Trophoblast cell (in vitro differentiated cells and primary cell): Measurements from ENCODE around the gene AFAP1L1.

Experiments
- DNase-seq, 2 donors: peaks; one replicate each; pipeline ENCODE4 v3.0.0-alpha.2; 2016
- H2AFZ ChIP-seq: 2 replicates; pipeline ENCODE4 v1.6.1; 2013; ENCODE audit warnings: low read length, moderate library complexity, mild to moderate bottlenecking; ENCODE audit not compliant: insufficient read depth, poor library complexity
- H2AK5ac ChIP-seq: 2 replicates; pipeline ENCODE4 v1.6.1; 2013; ENCODE audit warnings: mild to moderate bottlenecking, low read length
- H2BK120ac ChIP-seq: 2 replicates; pipeline ENCODE4 v1.6.1; 2013; ENCODE audit warnings: low read length, mild to moderate bottlenecking, moderate library complexity; ENCODE audit not compliant: insufficient read depth, poor library complexity
- H2BK12ac ChIP-seq: 2 replicates; pipeline ENCODE4 v1.6.1; 2013; ENCODE audit warnings: mild to moderate bottlenecking, low read length, moderate library complexity
- H2BK5ac ChIP-seq: 2 replicates; pipeline ENCODE4 v1.6.1; 2013; ENCODE audit warnings: low read length, low read depth, moderate library complexity, mild to moderate bottlenecking; ENCODE audit not compliant: poor library complexity
- H3K14ac ChIP-seq: 2 replicates; pipeline ENCODE4 v1.6.1; 2013; ENCODE audit warnings: mild to moderate bottlenecking, low read length
- H3K18ac ChIP-seq: 2 replicates; pipeline ENCODE4 v1.6.1; 2013; ENCODE audit warnings: mild to moderate bottlenecking, low read length
- H3K23ac ChIP-seq: 2 replicates; pipeline ENCODE4 v1.6.1; 2013; ENCODE audit warnings: low read length
- H3K27ac ChIP-seq: 2 replicates; pipeline ENCODE4 v1.5.1; 2013; ENCODE audit warnings: low read depth, mild to moderate bottlenecking, inconsistent platforms, low read length, moderate library complexity
- H3K27me3 ChIP-seq: 2 replicates; pipeline ENCODE4 v1.6.1; 2013; ENCODE audit warnings: inconsistent platforms, mild to moderate bottlenecking, low read length, moderate library complexity; ENCODE audit not compliant: insufficient read depth
- H3K36me3 ChIP-seq, 2 experiments: 1 replicate in 1 of 2; 2 replicates in 1 of 2; pipeline ENCODE4 v1.6.1; 2013; ENCODE audit warnings: low read length in 2 of 2, mild to moderate bottlenecking in 2 of 2, moderate library complexity in 1 of 2; ENCODE audit not compliant: insufficient read depth in 2 of 2, control insufficient read depth in 1 of 2
- H3K4ac ChIP-seq: 2 replicates; pipeline ENCODE4 v1.6.1; 2013; ENCODE audit warnings: low read depth, mild to moderate bottlenecking, low read length, moderate library complexity
- H3K4me1 ChIP-seq, 2 experiments: 1 replicate in 1 of 2; 2 replicates in 1 of 2; pipeline ENCODE4 v1.6.1; 2013; ENCODE audit warnings: low read length in 2 of 2, mild to moderate bottlenecking in 2 of 2, moderate library complexity in 1 of 2; ENCODE audit not compliant: insufficient read depth in 2 of 2, control insufficient read depth in 1 of 2
- H3K4me2 ChIP-seq: 2 replicates; pipeline ENCODE4 v1.6.1; 2013; ENCODE audit warnings: inconsistent platforms, mild to moderate bottlenecking, low read length, moderate library complexity
- H3K4me3 ChIP-seq: 2 replicates; pipeline ENCODE4 v1.5.1; 2013; ENCODE audit warnings: mild to moderate bottlenecking, low read depth, low read length, inconsistent platforms
- H3K79me1 ChIP-seq: one replicate; pipeline ENCODE4 v1.6.1; 2013; ENCODE audit warnings: low read length
- H3K79me2 ChIP-seq: 2 replicates; pipeline ENCODE4 v1.6.1; 2013; ENCODE audit warnings: low read length, mild to moderate bottlenecking; ENCODE audit not compliant: control insufficient read depth, insufficient read depth, poor library complexity
- H3K9ac ChIP-seq: 2 replicates; pipeline ENCODE4 v1.6.1; 2013; ENCODE audit warnings: mild to moderate bottlenecking, low read length
- H3K9me3 ChIP-seq: 2 replicates; pipeline ENCODE4 v1.6.1; 2013; ENCODE audit warnings: low read depth, mild to moderate bottlenecking, control low read depth, inconsistent platforms, low read length; ENCODE audit not compliant: insufficient read depth
- H4K12ac ChIP-seq: 2 replicates; pipeline ENCODE4 v1.6.1; 2013; ENCODE audit warnings: low read depth, mild to moderate bottlenecking, low read length, moderate library complexity
- H4K8ac ChIP-seq: 2 replicates; pipeline ENCODE4 v1.6.1; 2013; ENCODE audit warnings: low read depth, mild to moderate bottlenecking, low read length, moderate library complexity
- H4K91ac ChIP-seq: one replicate; pipeline ENCODE4 v1.6.1; 2013; ENCODE audit warnings: low read depth, mild to moderate bottlenecking, low read length, moderate library complexity
- WGBS: extraction: QIAGEN DNeasy Blood & Tissue Kit; methylation state at CpG from one replicate; pipeline ENCODE4 v1.1.7; 2013; ENCODE audit warnings: missing lambda C conversion rate; ENCODE audit not compliant: insufficient read length, insufficient coverage; ENCODE audit errors: extremely low coverage; 5-methylcytosine and 5-hydroxymethylcytosine counted together

Gene AFAP1L1

DNA sequence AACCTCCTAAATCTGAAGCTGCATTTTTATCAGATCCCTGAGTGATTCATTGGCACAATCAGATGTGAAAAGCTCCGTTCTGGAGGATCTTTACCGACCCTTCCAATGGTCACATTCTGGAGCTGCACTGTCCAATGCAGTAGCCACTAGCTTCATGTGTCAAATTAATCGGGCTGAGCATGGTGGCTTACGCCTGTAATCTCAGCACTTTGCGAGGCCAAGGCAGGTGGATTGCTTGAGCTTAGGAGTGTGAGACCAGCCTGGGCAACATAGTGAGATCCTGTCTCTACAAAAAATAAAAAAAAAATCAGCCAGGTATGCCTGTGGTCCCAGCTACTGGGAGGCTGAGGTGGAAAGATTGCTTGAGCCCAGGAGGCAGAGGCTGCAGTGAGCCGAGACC, 103.8 kb downstream of the AFAP1L1 start:
- no peak for DNase-seq
- H3K27ac ChIP-seq: no peak overlapping the region
- H3K4ac ChIP-seq: no peak overlapping the region
- H4K8ac ChIP-seq: no peak overlapping the region
- H2AK5ac ChIP-seq: no peak overlapping the region
- no peak overlapping the region for H3K14ac ChIP-seq
- no peak overlapping the region for H4K12ac ChIP-seq
- no peak overlapping the region for H2BK120ac ChIP-seq
- peaks cover 3% of the 10 kb centered on the region for H3K9me3 ChIP-seq
- no peak overlapping the region for H2AFZ ChIP-seq
- H3K4me2 ChIP-seq: no peak overlapping the region
- no peak overlapping the region for H4K91ac ChIP-seq
- H3K79me1 ChIP-seq: peaks cover 5% of the 10 kb centered on the region
- no peak overlapping the region for H2BK12ac ChIP-seq
- H3K18ac ChIP-seq: no peak overlapping the region
- H3K23ac ChIP-seq: no peak overlapping the region
- H3K27me3 ChIP-seq: no peaks in the 10 kb centered on the region
- no peak overlapping the region for H3K4me3 ChIP-seq
- no peak overlapping the region for H3K9ac ChIP-seq
- peaks cover under 1 to 4% of the 10 kb centered on the region in 2 experiments for H3K4me1 ChIP-seq
- no peaks in the 10 kb centered on the region for H3K36me3 ChIP-seq
- H2BK5ac ChIP-seq: no peak overlapping the region
- H3K79me2 ChIP-seq: no peaks in the 10 kb centered on the region
- WGBS: no CpG with 5 or more reads among the region's 6 CpGs

DNA sequence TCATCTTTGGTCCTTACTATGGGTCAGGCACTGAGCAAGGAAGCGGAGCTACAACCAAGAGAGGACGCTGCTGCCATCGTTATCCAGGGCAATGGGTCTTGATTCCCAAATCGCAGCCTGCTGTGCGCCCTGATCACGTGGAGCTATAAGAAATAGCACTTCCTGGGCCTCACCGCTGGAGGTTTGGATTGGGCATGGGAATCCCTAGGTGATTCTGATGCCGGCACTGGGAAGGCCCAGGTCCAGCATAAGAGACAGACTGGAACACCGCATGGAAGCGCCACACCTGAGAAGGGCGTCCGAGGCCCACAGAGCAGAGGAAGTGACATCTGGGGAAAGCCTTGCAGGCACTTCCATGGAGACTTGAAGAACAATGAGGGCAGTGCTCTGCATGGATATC, 104.4 kb downstream of the AFAP1L1 start:
- no peak overlapping the region for H4K12ac ChIP-seq
- H3K9me3 ChIP-seq: peaks cover 3% of the 10 kb centered on the region
- H3K14ac ChIP-seq: no peak overlapping the region
- H3K4me2 ChIP-seq: no peak overlapping the region
- H3K23ac ChIP-seq: no peak overlapping the region
- no peaks in the 10 kb centered on the region for H3K79me2 ChIP-seq
- no peak overlapping the region for H2BK12ac ChIP-seq
- H4K8ac ChIP-seq: no peak overlapping the region
- no peak overlapping the region for H3K4me3 ChIP-seq
- H3K27ac ChIP-seq: no peak overlapping the region
- no peak overlapping the region for H3K18ac ChIP-seq
- H2AFZ ChIP-seq: no peak overlapping the region
- H3K4me1 ChIP-seq: peaks cover 1 to 7% of the 10 kb centered on the region in 2 experiments
- no peak overlapping the region for H3K9ac ChIP-seq
- no CpG with 5 or more reads among the region's 12 CpGs for WGBS
- H3K27me3 ChIP-seq: no peaks in the 10 kb centered on the region
- no peak for DNase-seq
- H4K91ac ChIP-seq: no peak overlapping the region
- no peaks in the 10 kb centered on the region for H3K36me3 ChIP-seq
- H3K4ac ChIP-seq: no peak overlapping the region
- no peak overlapping the region for H2BK120ac ChIP-seq
- H3K79me1 ChIP-seq: peaks cover 5% of the 10 kb centered on the region
- H2AK5ac ChIP-seq: no peak overlapping the region
- H2BK5ac ChIP-seq: no peak overlapping the region

GRCh38 chr5:149376711-149377447, 105.2 kb downstream of the AFAP1L1 start:
- no CpG with 5 or more reads among the region's 7 CpGs for WGBS
- Histone ChIP-seq H2BK12ac (no peak overlapping the region), H3K27ac (no peak overlapping the region), H3K4me2 (no peak overlapping the region), H4K91ac (no peak overlapping the region), H2AK5ac (no peak overlapping the region), H2BK5ac (no peak overlapping the region), H2BK120ac (no peak overlapping the region), H3K4me3 (no peak overlapping the region), H3K79me2 (no peaks in the 10 kb centered on the region), H3K27me3 (no peaks in the 10 kb centered on the region), H2AFZ (no peak overlapping the region), H3K9ac (no peak overlapping the region), H3K14ac (no peak overlapping the region), H4K12ac (no peak overlapping the region), H3K4ac (no peak overlapping the region), H3K79me1 (peaks cover 8% of the 10 kb centered on the region), H3K18ac (no peak overlapping the region), H3K4me1 (peaks cover 5 to 11% of the 10 kb centered on the region in 2 experiments), H3K23ac (no peak overlapping the region), H3K36me3 (no peaks in the 10 kb centered on the region), H4K8ac (no peak overlapping the region), H3K9me3 (peaks cover 3% of the 10 kb centered on the region)
- DNase-seq: no peak

- H3K79me1 ChIP-seq: peaks cover 13% of the 10 kb centered on the region
- DNase-seq: no peak
- WGBS: no CpG with 5 or more reads among the region's 5 CpGs
- H3K18ac ChIP-seq: no peak overlapping the region
- H4K12ac ChIP-seq: no peak overlapping the region
- no peaks in the 10 kb centered on the region for H3K36me3 ChIP-seq
- peaks cover 16 to 19% of the 10 kb centered on the region in 2 experiments for H3K4me1 ChIP-seq
- no peak overlapping the region for H3K4ac ChIP-seq
- H2BK12ac ChIP-seq: no peak overlapping the region
- no peak overlapping the region for H3K4me2 ChIP-seq
- H3K14ac ChIP-seq: no peak overlapping the region
- H3K4me3 ChIP-seq: no peak overlapping the region
- no peak overlapping the region for H4K91ac ChIP-seq
- H3K9ac ChIP-seq: no peak overlapping the region
- no peaks in the 10 kb centered on the region for H3K79me2 ChIP-seq
- H2AFZ ChIP-seq: no peak overlapping the region
- no peak overlapping the region for H3K23ac ChIP-seq
- H3K27me3 ChIP-seq: no peaks in the 10 kb centered on the region
- no peak overlapping the region for H2BK5ac ChIP-seq
- no peak overlapping the region for H2BK120ac ChIP-seq
- H2AK5ac ChIP-seq: no peak overlapping the region
- H3K27ac ChIP-seq: no peak overlapping the region
- H4K8ac ChIP-seq: no peak overlapping the region
- H3K9me3 ChIP-seq: peaks cover 3% of the 10 kb centered on the region
Measured at GRCh38 chr5:149378241-149378820, 106.7 kb downstream of the AFAP1L1 start.
